ENCODE measurements around the gene RBFA.

Gene RBFA, protein sequence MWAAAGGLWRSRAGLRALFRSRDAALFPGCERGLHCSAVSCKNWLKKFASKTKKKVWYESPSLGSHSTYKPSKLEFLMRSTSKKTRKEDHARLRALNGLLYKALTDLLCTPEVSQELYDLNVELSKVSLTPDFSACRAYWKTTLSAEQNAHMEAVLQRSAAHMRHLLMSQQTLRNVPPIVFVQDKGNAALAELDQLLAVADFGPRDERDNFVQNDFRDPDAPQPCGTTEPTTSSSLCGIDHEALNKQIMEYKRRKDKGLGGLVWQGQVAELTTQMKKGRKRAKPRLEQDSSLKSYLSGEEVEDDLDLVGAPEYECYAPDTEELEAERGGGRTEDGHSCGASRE

DNA sequence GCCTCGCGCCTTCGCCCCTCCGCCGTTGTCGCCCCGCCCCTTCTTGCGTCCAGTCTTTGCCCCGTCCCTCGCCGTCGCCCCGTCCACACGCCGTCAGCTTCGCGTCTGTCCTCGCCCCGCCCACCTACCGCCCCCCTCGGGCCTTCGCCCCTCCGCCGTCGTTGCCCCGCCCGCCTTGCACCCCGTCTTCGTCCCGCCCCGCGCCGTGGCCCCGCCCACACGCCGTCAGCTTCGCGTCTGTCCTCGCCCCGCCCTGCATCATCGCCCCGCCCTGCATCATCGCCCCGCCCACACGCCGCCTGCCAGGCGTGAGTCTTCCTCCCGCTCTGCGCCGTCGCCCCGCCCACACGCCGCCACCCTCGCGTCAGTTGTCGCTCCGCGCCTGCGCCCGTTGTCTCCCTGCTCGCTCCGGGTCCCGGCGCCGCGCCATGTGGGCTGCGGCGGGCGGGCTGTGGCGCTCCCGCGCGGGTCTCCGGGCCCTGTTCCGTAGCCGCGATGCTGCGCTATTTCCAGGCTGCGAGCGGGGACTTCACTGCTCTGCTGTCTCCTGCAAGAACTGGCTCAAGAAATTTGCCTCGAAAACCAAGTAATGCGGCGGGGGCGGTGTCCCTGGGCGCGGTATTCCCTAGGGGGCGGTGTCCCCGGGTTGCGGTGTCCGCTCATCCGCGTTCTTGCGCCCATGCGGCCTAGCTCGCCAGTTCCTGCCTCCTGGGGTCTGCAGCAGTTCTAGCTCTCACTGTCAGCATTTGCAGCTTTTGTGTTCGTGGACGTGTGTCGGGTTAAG lies at the start of gene RBFA:
Gene RBFA, plus strand, starts transcription at position 367 of the 784 bp plus-strand sequence. Its CDS starts 62 bp downstream, at position 429.
- H3K4me3 ChIP-seq (ENCODE audit: low read length): peak within 1 kb of the TSS; percentile 88
- TF ChIP-seq, protein P1, sequence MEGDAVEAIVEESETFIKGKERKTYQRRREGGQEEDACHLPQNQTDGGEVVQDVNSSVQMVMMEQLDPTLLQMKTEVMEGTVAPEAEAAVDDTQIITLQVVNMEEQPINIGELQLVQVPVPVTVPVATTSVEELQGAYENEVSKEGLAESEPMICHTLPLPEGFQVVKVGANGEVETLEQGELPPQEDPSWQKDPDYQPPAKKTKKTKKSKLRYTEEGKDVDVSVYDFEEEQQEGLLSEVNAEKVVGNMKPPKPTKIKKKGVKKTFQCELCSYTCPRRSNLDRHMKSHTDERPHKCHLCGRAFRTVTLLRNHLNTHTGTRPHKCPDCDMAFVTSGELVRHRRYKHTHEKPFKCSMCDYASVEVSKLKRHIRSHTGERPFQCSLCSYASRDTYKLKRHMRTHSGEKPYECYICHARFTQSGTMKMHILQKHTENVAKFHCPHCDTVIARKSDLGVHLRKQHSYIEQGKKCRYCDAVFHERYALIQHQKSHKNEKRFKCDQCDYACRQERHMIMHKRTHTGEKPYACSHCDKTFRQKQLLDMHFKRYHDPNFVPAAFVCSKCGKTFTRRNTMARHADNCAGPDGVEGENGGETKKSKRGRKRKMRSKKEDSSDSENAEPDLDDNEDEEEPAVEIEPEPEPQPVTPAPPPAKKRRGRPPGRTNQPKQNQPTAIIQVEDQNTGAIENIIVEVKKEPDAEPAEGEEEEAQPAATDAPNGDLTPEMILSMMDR (IDR thresholded peaks at IDR 0.05; ENCODE audit: insufficient read depth, low read depth, low read length, missing control alignments): peak; percentile 48
- DNase-seq (ENCODE audit: low read depth): peak; percentile 99

DNA sequence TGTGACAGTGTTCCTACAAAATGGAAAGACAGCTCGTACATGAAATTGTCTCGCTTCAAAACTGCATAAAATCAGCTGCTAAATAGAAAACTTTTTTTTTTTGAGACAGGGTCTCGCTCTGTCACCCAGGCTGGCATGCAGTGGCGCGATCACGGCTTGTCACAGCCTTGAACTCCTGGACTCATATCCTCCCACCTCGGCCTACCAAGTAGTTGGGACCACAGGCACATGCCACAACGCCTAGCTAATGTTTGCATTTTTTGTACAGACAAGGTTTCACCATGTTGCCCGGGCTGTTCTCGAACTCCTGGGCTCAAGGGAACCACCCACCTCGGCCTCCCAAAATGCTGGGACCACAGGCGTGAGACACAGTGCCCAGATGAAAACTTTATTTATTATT lies 49.1 kb upstream of the RBFA start:
- no peak overlapping the region for H3K4me3 ChIP-seq (ENCODE audit: low read length)
- TF ChIP-seq, protein P1 (IDR thresholded peaks at IDR 0.05; ENCODE audit: insufficient read depth, low read depth, low read length, missing control alignments): no peak
- no peak for DNase-seq (ENCODE audit: low read depth)

DNA sequence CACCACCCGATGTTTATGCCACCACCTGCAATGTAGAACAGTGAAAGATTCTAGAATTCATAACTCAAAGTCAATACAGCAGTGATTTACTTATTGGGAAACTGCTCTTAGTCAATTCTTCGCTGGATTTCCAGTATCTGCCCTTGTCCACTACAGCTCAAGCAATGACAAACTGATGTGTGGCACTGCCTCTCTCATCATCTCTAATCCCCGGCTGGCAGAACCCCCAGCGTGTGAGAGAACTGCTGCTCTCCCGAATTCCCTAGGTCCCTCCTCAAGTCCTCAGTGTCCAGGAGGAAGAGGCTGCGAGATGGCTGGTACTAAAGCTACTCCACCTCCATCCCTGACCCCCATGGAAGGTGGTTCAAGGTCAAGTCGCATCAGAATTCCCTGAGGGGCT lies 47.5 kb upstream of the RBFA start:
- TF ChIP-seq, protein P1 (IDR thresholded peaks at IDR 0.05; ENCODE audit: insufficient read depth, low read depth, low read length, missing control alignments): no peak
- no peak for DNase-seq (ENCODE audit: low read depth)
- H3K4me3 ChIP-seq (ENCODE audit: low read length): peak overlapping the region; percentile 86

DNA sequence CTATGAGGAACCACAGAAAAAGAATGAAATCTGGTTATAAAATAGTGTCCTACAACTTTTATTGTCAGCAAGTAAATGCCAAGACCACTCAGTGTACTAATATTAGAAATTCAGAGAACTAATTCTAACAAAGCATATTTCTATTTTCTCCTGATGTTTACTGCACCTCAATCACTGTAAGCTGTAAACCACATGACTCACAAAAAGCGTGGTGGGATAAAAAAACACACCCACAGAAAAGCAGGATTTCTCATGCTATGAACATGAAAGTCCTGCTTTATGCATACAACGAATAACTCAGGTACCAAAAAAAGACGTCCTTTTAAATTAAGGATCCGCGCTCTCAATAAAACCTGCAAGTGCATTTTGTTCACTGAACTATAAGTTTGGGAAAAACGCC lies 46.7 kb upstream of the RBFA start:
- DNase-seq (ENCODE audit: low read depth): peak; percentile 43

DNA sequence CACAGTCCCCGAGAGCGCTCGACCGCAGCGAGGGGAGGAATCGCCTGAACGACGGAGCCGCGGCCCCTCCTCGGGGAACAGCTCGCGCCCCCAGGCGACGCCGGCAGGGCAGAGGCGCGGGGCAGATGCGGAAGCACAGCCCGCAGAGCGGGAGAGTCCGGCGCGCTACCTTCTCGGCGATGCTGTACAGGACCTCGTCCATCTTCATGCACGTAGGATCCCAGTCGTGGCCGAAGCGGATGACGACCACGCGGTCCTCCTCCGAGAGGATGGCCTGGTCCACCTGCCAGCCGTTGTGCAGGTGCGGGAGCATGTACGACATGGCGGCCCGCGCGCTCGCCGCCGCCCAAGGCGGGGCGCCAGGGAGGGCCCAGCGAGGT lies 46.2 kb upstream of the RBFA start:
- TF ChIP-seq, protein P1 (IDR thresholded peaks at IDR 0.05; ENCODE audit: insufficient read depth, low read depth, low read length, missing control alignments): no peak
- peak; percentile 59 for DNase-seq (ENCODE audit: low read depth)
- peak overlapping the region; percentile 86 for H3K4me3 ChIP-seq (ENCODE audit: low read length)

More for the DNA sequence above, 46.7 kb upstream of the RBFA start:
- peak overlapping the region; percentile 86 for H3K4me3 ChIP-seq (ENCODE audit: low read length)
- TF ChIP-seq, protein P1 (IDR thresholded peaks at IDR 0.05; ENCODE audit: insufficient read depth, low read depth, low read length, missing control alignments): no peak

DNA sequence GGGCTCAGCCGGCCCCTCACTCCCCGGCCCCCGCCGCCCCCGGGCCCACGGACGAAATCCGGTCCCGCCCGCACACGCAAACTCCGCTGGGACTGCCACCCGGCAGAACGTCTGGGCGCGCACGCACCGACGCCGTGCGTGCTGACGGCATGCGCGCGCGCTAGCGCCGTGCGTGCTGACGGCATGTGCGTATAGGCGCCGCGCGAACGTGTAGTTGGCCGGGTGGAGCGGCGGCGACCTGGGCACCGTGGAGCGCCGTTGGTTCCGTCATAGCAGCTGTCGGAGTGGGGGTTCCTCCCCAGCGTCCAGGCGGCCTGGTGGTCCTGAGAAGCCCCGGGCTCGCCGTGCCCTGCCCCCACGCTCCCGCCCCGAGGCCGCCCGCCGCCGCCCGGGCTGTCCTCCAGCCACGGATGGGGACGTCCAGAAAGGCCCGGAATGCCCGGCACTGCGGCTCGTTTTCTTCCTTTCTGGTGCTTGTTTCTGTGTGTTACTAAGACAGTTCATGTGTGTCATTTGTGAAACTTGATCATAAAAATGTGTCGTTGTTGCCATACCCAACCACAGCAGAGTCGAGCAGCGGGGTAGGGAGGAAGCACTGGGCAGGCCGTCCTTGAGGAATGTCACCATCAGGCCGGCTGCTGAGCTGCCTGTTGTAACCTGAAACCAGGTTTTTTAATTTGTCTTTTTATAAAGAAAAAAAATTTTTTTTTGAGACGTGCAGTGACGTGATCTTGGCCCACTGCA lies 45.6 kb upstream of the RBFA start, which contains the start of gene TXNL4A:
Gene TXNL4A, minus strand, starts transcription at position 113 of the 744 bp plus-strand sequence. CDS start 171 bp downstream, outside the sequence.
- TF ChIP-seq, protein P1 (IDR thresholded peaks at IDR 0.05; ENCODE audit: insufficient read depth, low read depth, low read length, missing control alignments): no peak
- H3K4me3 ChIP-seq (ENCODE audit: low read length): peak within 1 kb of the TSS; percentile 86
- DNase-seq (ENCODE audit: low read depth): peak; percentile 91

All from epithelial cell of esophagus (primary cell).